Right lobe of liver (tissue), 6 donors: ENCODE data around the gene CXCL13. TPM values are rescaled to one million over a fixed set of nuclear protein-coding genes. Genes with fewer than 3 reads are reported as not detected.
A peak's percentile ranks its signal among the peaks of the same experiment; 100 is the strongest.

Source experiments
- ATAC-seq, 4 donors: fragments of 200-7000 bp; cut with Tn5 transposase; one replicate each; pipeline ENCODE4 v1.9.1; 2020; ENCODE audit warnings: mild to moderate bottlenecking in 4 of 4, moderate library complexity in 4 of 4
- DNase-seq, 3 donors: peaks; one replicate each; pipeline ENCODE4 v3.0.0-alpha.2; 2020
- H3K27ac ChIP-seq, 3 donors: fragments of 200-600 bp; one replicate each; pipeline ENCODE4 v1.8.0; 2022
- H3K27me3 ChIP-seq, 2 donors: fragments of 200-600 bp; one replicate each; pipeline ENCODE4 v1.8.0; 2022
- H3K36me3 ChIP-seq, 4 donors: fragments of 200-600 bp; sonication (generic) in 1 of 4; one replicate each; pipeline versions ENCODE4 v1.5.1 to v1.8.0; 2017 to 2022; ENCODE audit warnings: control low read depth in 1 of 4
- H3K4me1 ChIP-seq, 4 donors: fragments of 200-600 bp; sonication (generic) in 1 of 4; one replicate each; pipeline versions ENCODE4 v1.5.1 to v1.8.0; 2017 to 2022; ENCODE audit warnings: control low read depth in 1 of 4
- H3K4me3 ChIP-seq, 3 donors: fragments of 200-600 bp; one replicate each; pipeline ENCODE4 v1.8.0; 2022
- H3K9me3 ChIP-seq, 4 donors: fragments of 200-600 bp; sonication (generic) in 1 of 4; one replicate each; pipeline versions ENCODE4 v1.5.1 to v1.8.0; 2017 to 2022; ENCODE audit warnings: control low read depth in 1 of 4
- POLR2A ChIP-seq: fragments of 450-650 bp; IDR thresholded peaks from one replicate; pipeline ENCODE4 v1.6.1; 2017; ENCODE audit warnings: antibody characterized with exemption, mild to moderate bottlenecking
- WGBS: methylation state at CpG from one replicate; pipeline ENCODE4 v1.1.6; 2018; ENCODE audit warnings: low coverage, low lambda C conversion rate; ENCODE audit not compliant: insufficient coverage; ENCODE audit errors: missing lambda C conversion rate; 5-methylcytosine and 5-hydroxymethylcytosine counted together
- intact Hi-C, 2 donors: fragments of 100-400 bp; cut with DNase I; formaldehyde crosslinking; loops; one replicate each; pipeline versions ENCODE4 v1.11.2 to v1.14.1; 2022
- total RNA-seq, 6 experiments: library from RNA; depleted of rRNA in 2 of 6; stranded (reverse); fragments of >200 nt in 2 of 6; fragmentation: NEBNext Ultra II Directional in 3 of 6; extraction: Animal tissue kit (Norgen Biotek cat#: 25700) in 3 of 6; gene quantifications; one replicate each; pipeline versions ENCODE4 v1.1.0 to v1.2.4, GENCODE V29; 2016 to 2023
- TF ChIP-seq, protein P1 (sequence below), 4 donors: fragments of 200-600 bp in 3 of 4; fragments of 450-650 bp in 1 of 4; IDR thresholded peaks; one replicate each; pipeline versions ENCODE4 v1.5.1 to v1.8.0; 2016 to 2022; ENCODE audit warnings: antibody characterized with exemption in 4 of 4, mild to moderate bottlenecking in 2 of 4
- donor health status: DM: no; HTN: yes; CAD: no.
- donor health status: DM: no; HTN: no; CAD: no.
- donor health status: DM: no; HTN: no; CAD: no.
- donor health status: DM: no; HTN: yes; CAD: no.
- donor health status: DM: no; HTN: yes; CAD: no.

Gene CXCL13
- total RNA-seq, 6 experiments from 2014 or later = 0.18 to 128 (median 62.8) TPM; not detected in 1

DNA sequence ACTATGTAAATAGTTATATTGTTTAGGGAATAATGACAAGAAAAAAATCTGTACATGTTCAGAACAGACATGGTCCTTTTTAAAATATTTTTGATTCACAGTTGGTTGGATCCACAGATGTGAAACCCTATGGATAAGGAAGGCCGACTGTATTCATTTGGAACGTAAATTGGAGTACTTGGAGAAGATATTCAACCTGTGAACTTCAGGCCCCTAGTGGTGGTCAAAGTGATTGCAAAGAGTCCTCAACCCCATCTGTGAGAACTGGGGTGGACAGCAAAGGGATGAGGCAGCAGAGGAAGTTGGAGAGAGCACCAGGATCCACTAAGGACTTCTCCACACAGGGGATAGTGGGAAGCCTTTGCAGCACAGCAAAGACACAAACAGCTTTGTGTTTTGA, 6.2 kb upstream of the CXCL13 start:
- Histone ChIP-seq H3K27me3 (no peaks in the 10 kb centered on the region), H3K9me3 (no peaks in the 10 kb centered on the region), H3K4me3 (no peak overlapping the region), H3K36me3 (no peaks in the 10 kb centered on the region), H3K4me1 (peaks cover 0 to 47% (median 3%) of the 10 kb centered on the region in 4 donors), H3K27ac (peak overlapping the region in 2 of 3 donors; percentile 55 to 78)
- TF ChIP-seq POLR2A = no peak
- TF ChIP-seq, protein P1, sequence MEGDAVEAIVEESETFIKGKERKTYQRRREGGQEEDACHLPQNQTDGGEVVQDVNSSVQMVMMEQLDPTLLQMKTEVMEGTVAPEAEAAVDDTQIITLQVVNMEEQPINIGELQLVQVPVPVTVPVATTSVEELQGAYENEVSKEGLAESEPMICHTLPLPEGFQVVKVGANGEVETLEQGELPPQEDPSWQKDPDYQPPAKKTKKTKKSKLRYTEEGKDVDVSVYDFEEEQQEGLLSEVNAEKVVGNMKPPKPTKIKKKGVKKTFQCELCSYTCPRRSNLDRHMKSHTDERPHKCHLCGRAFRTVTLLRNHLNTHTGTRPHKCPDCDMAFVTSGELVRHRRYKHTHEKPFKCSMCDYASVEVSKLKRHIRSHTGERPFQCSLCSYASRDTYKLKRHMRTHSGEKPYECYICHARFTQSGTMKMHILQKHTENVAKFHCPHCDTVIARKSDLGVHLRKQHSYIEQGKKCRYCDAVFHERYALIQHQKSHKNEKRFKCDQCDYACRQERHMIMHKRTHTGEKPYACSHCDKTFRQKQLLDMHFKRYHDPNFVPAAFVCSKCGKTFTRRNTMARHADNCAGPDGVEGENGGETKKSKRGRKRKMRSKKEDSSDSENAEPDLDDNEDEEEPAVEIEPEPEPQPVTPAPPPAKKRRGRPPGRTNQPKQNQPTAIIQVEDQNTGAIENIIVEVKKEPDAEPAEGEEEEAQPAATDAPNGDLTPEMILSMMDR (IDR thresholded peaks at IDR 0.05) = peak; percentile 36 to 57 (median 40)
- WGBS = 11% methylated on average over 2 of the region's 2 CpGs
- ATAC-seq = peak in 3 of 4 donors; percentile 7 to 74 (median 51)
- intact Hi-C loops = no loop called here
- no peak for DNase-seq

- H3K4me1 ChIP-seq = peaks cover 0 to 50% (median 5%) of the 10 kb centered on the region in 4 donors
- DNase-seq = peak in 1 of 3 donors; percentile 51
- H3K4me3 ChIP-seq = peak overlapping the region in 1 of 3 donors; percentile 9
- no peaks in the 10 kb centered on the region for H3K27me3 ChIP-seq
- peak; percentile 78 to 85 (median 83) for ATAC-seq
- peak overlapping the region in 2 of 3 donors; percentile 55 to 78 for H3K27ac ChIP-seq
- 16% methylated on average over 6 of the region's 6 CpGs for WGBS
- no peaks in the 10 kb centered on the region for H3K9me3 ChIP-seq
- intact Hi-C loops = no loop called here
- TF ChIP-seq POLR2A = no peak
- TF ChIP-seq, protein P1 (IDR thresholded peaks at IDR 0.05) = peak; percentile 69 to 83 (median 76)
- no peaks in the 10 kb centered on the region for H3K36me3 ChIP-seq
These were observed 4.8 kb upstream of the CXCL13 start for GRCh38 chr4:77600521-77601451.

DNA sequence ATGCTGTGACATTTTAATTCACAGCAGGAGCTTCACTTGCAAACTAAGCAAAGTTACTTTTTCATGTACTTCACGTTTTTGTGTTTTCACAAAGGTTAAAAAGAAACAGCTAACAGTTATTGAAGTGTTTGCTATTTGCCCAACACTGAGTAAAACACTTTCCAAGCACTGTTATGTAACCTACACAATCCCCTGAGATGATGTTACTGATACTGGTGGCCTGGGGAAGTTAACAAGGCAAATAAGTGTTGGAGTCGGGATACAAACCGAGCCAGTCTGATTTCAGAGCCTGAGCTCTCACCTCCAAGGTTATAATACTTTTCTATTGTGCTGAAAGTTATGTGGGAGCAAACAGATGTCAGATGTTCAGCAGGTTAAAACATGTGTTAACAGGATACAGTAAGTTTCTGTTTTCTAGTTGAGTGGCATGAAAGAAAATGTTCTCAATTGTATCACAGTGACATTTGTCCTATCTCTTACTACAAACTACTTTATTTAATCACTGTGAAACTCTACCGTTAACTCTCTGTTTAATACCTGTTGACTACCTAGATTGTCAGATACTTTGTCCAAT, 3.9 kb upstream of the CXCL13 start:
- no peak overlapping the region for H3K4me3 ChIP-seq
- WGBS = 40% methylated on average over 4 of the region's 4 CpGs
- peak overlapping the region in 2 of 3 donors; percentile 55 to 78 for H3K27ac ChIP-seq
- H3K4me1 ChIP-seq = peaks cover 0 to 45% (median 5%) of the 10 kb centered on the region in 4 donors
- peak; percentile 63 to 80 (median 76) for ATAC-seq
- TF ChIP-seq POLR2A = no peak
- TF ChIP-seq, protein P1 (IDR thresholded peaks at IDR 0.05) = no peak
- no peaks in the 10 kb centered on the region for H3K9me3 ChIP-seq
- H3K36me3 ChIP-seq = no peaks in the 10 kb centered on the region
- no peak for DNase-seq
- intact Hi-C loops = no loop called here
- no peaks in the 10 kb centered on the region for H3K27me3 ChIP-seq

DNA sequence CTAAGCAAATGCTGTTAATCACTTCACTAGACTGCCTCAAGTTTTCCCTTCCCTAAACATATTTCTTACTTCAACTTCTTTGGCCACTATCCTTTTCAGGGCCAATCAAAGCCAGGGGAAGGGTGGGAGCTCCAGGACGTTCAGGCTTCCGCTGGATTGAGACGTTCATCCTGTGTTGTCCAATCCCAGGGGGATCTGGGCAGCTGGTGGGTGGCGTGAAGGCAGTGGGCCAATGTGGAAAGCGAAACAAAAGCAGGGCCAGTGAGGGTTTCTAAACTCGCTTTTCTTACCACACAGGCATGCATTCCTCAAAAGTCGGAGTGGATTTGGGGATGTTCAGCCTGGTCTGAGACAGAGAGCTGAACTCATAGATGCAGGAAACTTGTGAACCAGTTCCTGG, 7.6 kb downstream of the CXCL13 start:
- Histone ChIP-seq H3K36me3 (no peaks in the 10 kb centered on the region), H3K4me3 (no peak overlapping the region), H3K4me1 (no peaks in the 10 kb centered on the region), H3K27me3 (no peaks in the 10 kb centered on the region), H3K27ac (no peak overlapping the region), H3K9me3 (no peaks in the 10 kb centered on the region)
- intact Hi-C loops = loop anchor here (10.0 kb wide), 3 partner anchors 138 to 228 kb away; no protein-coding TSS in a partner anchor
- no peak for TF ChIP-seq POLR2A
- TF ChIP-seq, protein P1 (IDR thresholded peaks at IDR 0.05) = no peak
- ATAC-seq (no peak), DNase-seq (no peak)
- WGBS = 92% methylated on average over 6 of the region's 7 CpGs
